ENCODE results near the gene ATAD2B. TPM values are rescaled to one million over a fixed set of nuclear protein-coding genes. Genes with fewer than 3 reads are reported as not detected.

ATAD2B gene
- total and polyA plus RNA-seq, 4 donors = 2.3 to 16.2 (median 11.5) TPM

GRCh38 chr2:23837871-23838270 is 89.1 kb downstream of the ATAD2B start:
- no peak overlapping the region for H3K4me3 ChIP-seq (ENCODE audit: low read depth in 1 of 3, low read length in 3 of 3)
- no peak for TF ChIP-seq JUND (IDR thresholded peaks at IDR 0.05)
- no peak for TF ChIP-seq GABPA (IDR thresholded peaks at IDR 0.05 in 1 of 2, conservative IDR thresholded peaks at IDR 0.05 in 1 of 2)
- no peak for TF ChIP-seq FOXA1 (IDR thresholded peaks at IDR 0.05)
- no peaks in the 10 kb centered on the region for H3K9me3 ChIP-seq (ENCODE audit: control insufficient read depth in 4 of 4, low read length in 3 of 4)
- 100% methylated on average over 1 of the region's 1 CpG for WGBS
- no peak for DNase-seq (ENCODE audit: low spot score)
- H3K27ac ChIP-seq (ENCODE audit: low read depth in 1 of 2, low read length in 2 of 2) = no peak overlapping the region
- H3K27me3 ChIP-seq (ENCODE audit: control insufficient read depth in 4 of 4, insufficient read depth in 4 of 4, low read length in 3 of 4) = no peaks in the 10 kb centered on the region
- H3K36me3 ChIP-seq (ENCODE audit: control insufficient read depth in 4 of 4, insufficient read depth in 3 of 4, low read depth in 1 of 4, low read length in 3 of 4) = peaks cover 0 to 4% (median 0%) of the 10 kb centered on the region in 4 donors
- no peak overlapping the region for H3K9ac ChIP-seq (ENCODE audit: low read depth in 1 of 2, low read length in 2 of 2)
- H3K4me1 ChIP-seq (ENCODE audit: control insufficient read depth in 4 of 4, insufficient read depth in 4 of 4, low read length in 3 of 4) = peaks cover 0 to 11% (median 8%) of the 10 kb centered on the region in 4 donors

GRCh38 chr2:23836971-23837565 is 89.9 kb downstream of the ATAD2B start:
- Histone ChIP-seq H3K36me3 (ENCODE audit: control insufficient read depth in 4 of 4, insufficient read depth in 3 of 4, low read depth in 1 of 4, low read length in 3 of 4) (peaks cover 0 to 4% (median 0%) of the 10 kb centered on the region in 4 donors), H3K9me3 (ENCODE audit: control insufficient read depth in 4 of 4, low read length in 3 of 4) (no peaks in the 10 kb centered on the region), H3K9ac (ENCODE audit: low read depth in 1 of 2, low read length in 2 of 2) (no peak overlapping the region), H3K4me1 (ENCODE audit: control insufficient read depth in 4 of 4, insufficient read depth in 4 of 4, low read length in 3 of 4) (peaks cover 0 to 11% (median 8%) of the 10 kb centered on the region in 4 donors), H3K4me3 (ENCODE audit: low read depth in 1 of 3, low read length in 3 of 3) (no peak overlapping the region), H3K27me3 (ENCODE audit: control insufficient read depth in 4 of 4, insufficient read depth in 4 of 4, low read length in 3 of 4) (no peaks in the 10 kb centered on the region), H3K27ac (ENCODE audit: low read depth in 1 of 2, low read length in 2 of 2) (no peak overlapping the region)
- WGBS = 98% methylated on average over 9 of the region's 9 CpGs
- no peak for TF ChIP-seq FOXA2 (IDR thresholded peaks at IDR 0.05)
- no peak for TF ChIP-seq SP1 (IDR thresholded peaks at IDR 0.05)
- TF ChIP-seq RXRA (IDR thresholded peaks at IDR 0.05) = no peak
- TF ChIP-seq EGR1 (IDR thresholded peaks at IDR 0.05; ENCODE audit: low read depth in 2 of 2) = no peak
- TF ChIP-seq FOXA1 (IDR thresholded peaks at IDR 0.05) = no peak
- TF ChIP-seq RAD21 (IDR thresholded peaks at IDR 0.05) = no peak
- no peak for TF ChIP-seq TAF1 (conservative IDR thresholded peaks at IDR 0.05)
- TF ChIP-seq CTCF (IDR thresholded peaks at IDR 0.05; ENCODE audit: low read depth, low read length, missing input control) = no peak
- TF ChIP-seq HNF4A (conservative IDR thresholded peaks at IDR 0.05) = no peak
- no peak for TF ChIP-seq HNF4G (IDR thresholded peaks at IDR 0.05)
- DNase-seq (ENCODE audit: low spot score) = no peak

- Histone ChIP-seq H3K4me3 (ENCODE audit: low read depth in 1 of 3, low read length in 3 of 3) (no peak overlapping the region), H3K9ac (ENCODE audit: low read depth in 1 of 2, low read length in 2 of 2) (no peak overlapping the region), H3K9me3 (ENCODE audit: control insufficient read depth in 4 of 4, low read length in 3 of 4) (no peaks in the 10 kb centered on the region), H3K4me1 (ENCODE audit: control insufficient read depth in 4 of 4, insufficient read depth in 4 of 4, low read length in 3 of 4) (peaks cover 0 to 11% (median 8%) of the 10 kb centered on the region in 4 donors), H3K27ac (ENCODE audit: low read depth in 1 of 2, low read length in 2 of 2) (no peak overlapping the region), H3K27me3 (ENCODE audit: control insufficient read depth in 4 of 4, insufficient read depth in 4 of 4, low read length in 3 of 4) (no peaks in the 10 kb centered on the region), H3K36me3 (ENCODE audit: control insufficient read depth in 4 of 4, insufficient read depth in 3 of 4, low read depth in 1 of 4, low read length in 3 of 4) (peaks cover 0 to 4% (median 0%) of the 10 kb centered on the region in 4 donors)
- DNase-seq (ENCODE audit: low spot score) = no peak
- 97% methylated on average over 5 of the region's 5 CpGs for WGBS
- TF ChIP-seq EGR1 (IDR thresholded peaks at IDR 0.05; ENCODE audit: low read depth in 2 of 2) (no peak), FOXA2 (IDR thresholded peaks at IDR 0.05) (no peak), TAF1 (conservative IDR thresholded peaks at IDR 0.05) (no peak), JUND (IDR thresholded peaks at IDR 0.05) (no peak), RXRA (IDR thresholded peaks at IDR 0.05) (no peak), MAX (IDR thresholded peaks at IDR 0.05) (no peak), FOXA1 (IDR thresholded peaks at IDR 0.05) (no peak), ATF3 (IDR thresholded peaks at IDR 0.05) (no peak), GABPA (IDR thresholded peaks at IDR 0.05 in 1 of 2, conservative IDR thresholded peaks at IDR 0.05 in 1 of 2) (no peak), RAD21 (IDR thresholded peaks at IDR 0.05) (no peak), SP1 (IDR thresholded peaks at IDR 0.05) (no peak), HNF4G (IDR thresholded peaks at IDR 0.05) (no peak), NR2F2 (IDR thresholded peaks at IDR 0.05) (no peak), CTCF (IDR thresholded peaks at IDR 0.05; ENCODE audit: low read depth, low read length, missing input control) (no peak), YY1 (IDR thresholded peaks at IDR 0.05) (no peak)
- TF ChIP-seq, protein P1, sequence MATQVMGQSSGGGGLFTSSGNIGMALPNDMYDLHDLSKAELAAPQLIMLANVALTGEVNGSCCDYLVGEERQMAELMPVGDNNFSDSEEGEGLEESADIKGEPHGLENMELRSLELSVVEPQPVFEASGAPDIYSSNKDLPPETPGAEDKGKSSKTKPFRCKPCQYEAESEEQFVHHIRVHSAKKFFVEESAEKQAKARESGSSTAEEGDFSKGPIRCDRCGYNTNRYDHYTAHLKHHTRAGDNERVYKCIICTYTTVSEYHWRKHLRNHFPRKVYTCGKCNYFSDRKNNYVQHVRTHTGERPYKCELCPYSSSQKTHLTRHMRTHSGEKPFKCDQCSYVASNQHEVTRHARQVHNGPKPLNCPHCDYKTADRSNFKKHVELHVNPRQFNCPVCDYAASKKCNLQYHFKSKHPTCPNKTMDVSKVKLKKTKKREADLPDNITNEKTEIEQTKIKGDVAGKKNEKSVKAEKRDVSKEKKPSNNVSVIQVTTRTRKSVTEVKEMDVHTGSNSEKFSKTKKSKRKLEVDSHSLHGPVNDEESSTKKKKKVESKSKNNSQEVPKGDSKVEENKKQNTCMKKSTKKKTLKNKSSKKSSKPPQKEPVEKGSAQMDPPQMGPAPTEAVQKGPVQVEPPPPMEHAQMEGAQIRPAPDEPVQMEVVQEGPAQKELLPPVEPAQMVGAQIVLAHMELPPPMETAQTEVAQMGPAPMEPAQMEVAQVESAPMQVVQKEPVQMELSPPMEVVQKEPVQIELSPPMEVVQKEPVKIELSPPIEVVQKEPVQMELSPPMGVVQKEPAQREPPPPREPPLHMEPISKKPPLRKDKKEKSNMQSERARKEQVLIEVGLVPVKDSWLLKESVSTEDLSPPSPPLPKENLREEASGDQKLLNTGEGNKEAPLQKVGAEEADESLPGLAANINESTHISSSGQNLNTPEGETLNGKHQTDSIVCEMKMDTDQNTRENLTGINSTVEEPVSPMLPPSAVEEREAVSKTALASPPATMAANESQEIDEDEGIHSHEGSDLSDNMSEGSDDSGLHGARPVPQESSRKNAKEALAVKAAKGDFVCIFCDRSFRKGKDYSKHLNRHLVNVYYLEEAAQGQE (IDR thresholded peaks at IDR 0.05) = no peak
Measured at GRCh38 chr2:23836505-23836904, 90.4 kb downstream of the ATAD2B start.
